ENCODE results near the gene FAF1.

Gene FAF1

GRCh38 chr1:50693829-50694228, 266.2 kb downstream of the FAF1 start:
- DNase-seq, result no peak

- no peak for DNase-seq
Observed at GRCh38 chr1:50684185-50684584, 275.9 kb downstream of the FAF1 start.

- no peak for DNase-seq
Observed at GRCh38 chr1:50681931-50682330, 278.1 kb downstream of the FAF1 start.

GRCh38 chr1:50667710-50668356, 292.2 kb downstream of the FAF1 start:
- no peak for DNase-seq

GRCh38 chr1:50667272-50667671, 292.8 kb downstream of the FAF1 start:
- no peak for DNase-seq

- DNase-seq, result no peak
Observed at GRCh38 chr1:50666849-50667248, 293.2 kb downstream of the FAF1 start.

- DNase-seq, result no peak
Observed at GRCh38 chr1:50665413-50665812, 294.7 kb downstream of the FAF1 start.

- no peak for DNase-seq
Observed at GRCh38 chr1:50661626-50662025, 298.4 kb downstream of the FAF1 start.

GRCh38 chr1:50659107-50659662, 300.9 kb downstream of the FAF1 start:
- no peak for DNase-seq

GRCh38 chr1:50658459-50659076, 301.5 kb downstream of the FAF1 start:
- no peak for DNase-seq

GRCh38 chr1:50656931-50657330, 303.1 kb downstream of the FAF1 start:
- no peak for DNase-seq

GRCh38 chr1:50651476-50652263, 308.4 kb downstream of the FAF1 start:
- DNase-seq, result no peak

- no peak for DNase-seq
Observed at GRCh38 chr1:50646526-50646925, 313.5 kb downstream of the FAF1 start.

- no peak for DNase-seq
Observed at GRCh38 chr1:50645139-50645538, 314.9 kb downstream of the FAF1 start.

GRCh38 chr1:50644447-50645105, 315.5 kb downstream of the FAF1 start:
- no peak for DNase-seq

- DNase-seq, result no peak
Observed at GRCh38 chr1:50637460-50637859, 322.6 kb downstream of the FAF1 start.

GRCh38 chr1:50634251-50634650, 325.8 kb downstream of the FAF1 start:
- DNase-seq, result no peak

GRCh38 chr1:50633465-50633864, 326.6 kb downstream of the FAF1 start:
- DNase-seq, result peak; percentile 90

- DNase-seq, result no peak
Observed at GRCh38 chr1:50631161-50631560, 328.9 kb downstream of the FAF1 start.

- no peak for DNase-seq
Observed at GRCh38 chr1:50622259-50622658, 337.8 kb downstream of the FAF1 start.

GRCh38 chr1:50620680-50621329, 339.3 kb downstream of the FAF1 start:
- peak; percentile 32 for DNase-seq

GRCh38 chr1:50615036-50615750, 344.9 kb downstream of the FAF1 start:
- DNase-seq, result no peak

All from NCI-H1092 treated with DMSO at 0.1 percent for 48 hours (cell line).